BE2C (cell line): ENCODE results near the gene LGALS8.

Experiments
- DNase-seq: peaks from one replicate; pipeline ENCODE4 v3.0.0-alpha.2; 2020
- H3K27me3 ChIP-seq: fragments of 250-450 bp; sonication (Bioruptor Pico); 2 replicates; pipeline ENCODE4 v1.5.1; 2020; ENCODE audit warnings: mild to moderate bottlenecking
- H3K36me3 ChIP-seq: fragments of 250-450 bp; sonication (Bioruptor Pico); 2 replicates; pipeline ENCODE4 v1.5.1; 2020; ENCODE audit warnings: mild to moderate bottlenecking
- H3K4me1 ChIP-seq: fragments of 250-450 bp; sonication (Bioruptor Pico); 2 replicates; pipeline ENCODE4 v1.5.1; 2020
- H3K4me3 ChIP-seq: 2 replicates; pipeline ENCODE4 v1.5.1; 2011; ENCODE audit warnings: low read depth, low read length
- H3K9me3 ChIP-seq: fragments of 250-450 bp; sonication (Bioruptor Pico); 2 replicates; pipeline ENCODE4 v1.5.1; 2020
- CTCF ChIP-seq: IDR thresholded peaks from 2 replicates; pipeline ENCODE4 v1.5.1; 2012; ENCODE audit warnings: mild to moderate bottlenecking, low read depth, low read length

Gene LGALS8

GRCh38 chr1:236532850-236533249 lies 9.1 kb downstream of the LGALS8 start:
- no peak for DNase-seq
- peaks cover 6% of the 10 kb centered on the region; the same call in 1 of the 2 replicates for H3K4me1 ChIP-seq
- no peak for TF ChIP-seq CTCF

GRCh38 chr1:236534151-236534651 lies 10.4 kb downstream of the LGALS8 start:
- Histone ChIP-seq H3K27me3 (no peaks in the 10 kb centered on the region), H3K4me1 (peaks cover 6% of the 10 kb centered on the region; the same call in 1 of the 2 replicates), H3K36me3 (no peaks in the 10 kb centered on the region), H3K9me3 (no peaks in the 10 kb centered on the region), H3K4me3 (no peak overlapping the region)
- no peak for DNase-seq
- TF ChIP-seq CTCF: no peak

More at GRCh38 chr1:236532850-236533249, 9.1 kb downstream of the LGALS8 start:
- no peaks in the 10 kb centered on the region for H3K36me3 ChIP-seq
- H3K4me3 ChIP-seq: no peak overlapping the region
- no peaks in the 10 kb centered on the region for H3K27me3 ChIP-seq
- no peaks in the 10 kb centered on the region for H3K9me3 ChIP-seq

DNA sequence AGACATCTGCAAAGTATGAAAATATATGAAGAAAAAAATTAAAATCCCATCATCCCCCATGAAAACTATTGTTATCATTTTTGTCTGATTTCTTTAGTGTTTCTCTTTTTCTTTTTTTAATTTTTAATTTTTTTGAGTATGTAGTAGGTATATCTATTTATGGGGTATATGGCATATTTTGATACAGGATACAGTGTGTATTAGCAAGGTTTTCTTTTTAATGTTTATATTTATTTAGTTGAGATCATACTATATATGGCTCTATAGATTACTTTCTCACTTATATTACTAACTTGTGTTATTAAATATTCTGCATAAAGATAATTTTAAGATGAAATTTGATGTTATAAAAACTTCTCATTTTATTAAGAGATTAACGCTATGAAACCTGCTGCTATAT lies 11.4 kb downstream of the LGALS8 start:
- Histone ChIP-seq H3K4me3 (no peak overlapping the region), H3K36me3 (no peaks in the 10 kb centered on the region), H3K27me3 (no peaks in the 10 kb centered on the region), H3K4me1 (peaks cover 6% of the 10 kb centered on the region; the same call in 1 of the 2 replicates), H3K9me3 (no peaks in the 10 kb centered on the region)
- TF ChIP-seq CTCF: no peak
- no peak for DNase-seq

GRCh38 chr1:236535662-236536161 lies 11.9 kb downstream of the LGALS8 start:
- H3K9me3 ChIP-seq: no peaks in the 10 kb centered on the region
- no peaks in the 10 kb centered on the region for H3K36me3 ChIP-seq
- H3K4me1 ChIP-seq: peaks cover 6% of the 10 kb centered on the region; the same call in 1 of the 2 replicates
- TF ChIP-seq CTCF: no peak
- DNase-seq: peak; percentile 66
- peak overlapping the region; percentile 17 for H3K4me3 ChIP-seq
- no peaks in the 10 kb centered on the region for H3K27me3 ChIP-seq

- no peak for TF ChIP-seq CTCF
- no peak for DNase-seq
- no peaks in the 10 kb centered on the region for H3K9me3 ChIP-seq
Measured at GRCh38 chr1:236536540-236536939, 12.8 kb downstream of the LGALS8 start.

DNA sequence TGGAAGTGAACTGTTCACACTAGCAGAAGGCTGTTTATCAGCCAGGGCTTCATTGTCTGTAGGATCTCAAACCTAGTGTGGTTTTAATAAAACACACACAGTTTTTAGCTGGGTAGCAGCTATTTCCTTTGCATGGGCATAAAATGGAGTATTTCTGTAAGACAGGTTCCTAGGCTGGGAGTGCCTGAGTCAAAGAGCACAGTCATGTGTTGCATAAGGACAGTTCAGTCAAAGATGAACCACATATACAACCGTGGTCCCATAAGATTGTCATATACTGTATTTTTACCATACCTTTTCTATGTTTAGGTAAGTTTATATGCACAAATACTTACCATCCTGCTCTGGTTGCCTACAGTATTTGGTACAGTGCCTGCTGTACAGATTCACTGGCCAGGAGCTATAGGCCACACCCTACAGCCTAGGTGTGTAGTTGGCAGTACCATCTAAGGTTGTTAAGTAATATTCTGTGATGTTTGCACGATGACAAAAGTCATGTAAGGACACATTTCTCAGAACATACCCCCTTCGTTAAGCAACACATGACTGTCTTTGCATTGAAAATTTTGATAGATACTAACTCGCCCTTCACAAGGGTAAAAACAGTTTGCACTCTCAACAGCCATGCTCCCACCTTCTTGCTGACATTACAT lies 17.2 kb downstream of the LGALS8 start:
- no peak for DNase-seq
- no peaks in the 10 kb centered on the region for H3K9me3 ChIP-seq
- H3K4me1 ChIP-seq: peaks cover 4% of the 10 kb centered on the region; the same call in 1 of the 2 replicates
- H3K36me3 ChIP-seq: peaks cover 14% of the 10 kb centered on the region
- H3K27me3 ChIP-seq: no peaks in the 10 kb centered on the region
- no peak overlapping the region for H3K4me3 ChIP-seq
- no peak for TF ChIP-seq CTCF

More at GRCh38 chr1:236536540-236536939, 12.8 kb downstream of the LGALS8 start:
- no peaks in the 10 kb centered on the region for H3K27me3 ChIP-seq
- H3K4me1 ChIP-seq: peaks cover 6% of the 10 kb centered on the region; the same call in 1 of the 2 replicates
- H3K36me3 ChIP-seq: no peaks in the 10 kb centered on the region
- H3K4me3 ChIP-seq: no peak overlapping the region
